Diencephalon (tissue), 1 donor: ENCODE data around the gene PAX1. TPM values are rescaled to one million over a fixed set of nuclear protein-coding genes. Genes with fewer than 3 reads are reported as not detected.

Experiments
- small RNA-seq: library from RNA; depleted of rRNA; stranded (forward); fragments of <200 nt; gene quantifications from one replicate; pipeline ENCODE3, GENCODE V24; 2014
- total RNA-seq: library from RNA; depleted of rRNA; stranded (reverse); fragments of >200 nt; gene quantifications from one replicate; pipeline ENCODE4 v1.2.3, GENCODE V29; 2014

PAX1 gene
- not detected for total RNA-seq

DNA sequence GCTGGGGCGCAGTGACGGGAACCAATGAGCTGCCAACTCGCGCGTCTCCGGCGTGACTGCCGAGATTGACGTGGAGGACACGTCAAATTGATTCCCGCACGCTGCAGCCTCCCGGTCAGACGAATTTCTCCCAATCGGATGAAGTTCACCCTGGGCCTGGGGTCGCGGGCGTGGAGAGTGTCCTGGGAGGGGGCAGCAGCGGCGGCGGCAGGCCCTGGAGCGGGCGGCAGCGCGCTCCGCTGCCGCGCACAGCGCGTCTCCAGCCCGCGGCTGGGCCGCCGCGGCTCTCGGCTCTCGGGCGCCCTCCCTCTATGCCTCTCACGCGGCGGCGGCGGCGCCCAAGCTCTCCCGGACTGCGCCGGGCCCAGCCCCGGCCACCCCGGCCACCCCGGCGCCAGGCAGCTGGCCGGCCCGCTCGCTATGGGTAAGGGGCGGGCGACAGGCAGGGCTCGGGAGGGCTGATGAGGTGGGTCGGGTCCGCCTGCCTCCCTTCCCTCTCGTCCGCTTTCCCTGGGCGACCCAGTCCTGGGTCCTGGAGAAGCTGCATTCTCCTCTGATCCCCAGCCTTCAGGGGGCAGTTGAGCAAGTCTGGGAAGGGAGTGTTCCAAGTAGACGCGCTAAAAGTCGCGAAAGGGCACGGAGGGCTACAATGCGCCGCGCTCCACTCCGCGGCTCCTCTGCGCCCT lies at the start of gene PAX1:
TSS of gene PAX1 (plus strand) at position 90 of the 686 bp plus-strand sequence. CDS start at position 139, 49 bp downstream.

Small RNA genes lying within 50 kb of the gene (small RNA-seq; reads per million reads assigned to genes)
- not detected for gene RPL41P1

Other genes starting within 250 kb of the PAX1 start
- gene NKX2-2, start 191.6 kb upstream of the PAX1 start, total RNA-seq: 3.5 TPM